Measurements from ENCODE around the gene SPTBN2.

Gene SPTBN2

GRCh38 chr11:66768088-66768521 lies 39.1 kb upstream of the SPTBN2 start (continued):
- TF ChIP-seq CSRNP3 (CRISPR knock-in tag; IDR thresholded peaks at IDR 0.05) (no peak), ZNF70 (CRISPR knock-in tag; IDR thresholded peaks at IDR 0.05) (no peak), ZNF8 (CRISPR knock-in tag; IDR thresholded peaks at IDR 0.05) (no peak), OSR1 (CRISPR knock-in tag; IDR thresholded peaks at IDR 0.05) (no peak)

GRCh38 chr11:66767666-66768065 lies 38.6 kb upstream of the SPTBN2 start:
- no peak for ATAC-seq
- TF ChIP-seq, protein P1, sequence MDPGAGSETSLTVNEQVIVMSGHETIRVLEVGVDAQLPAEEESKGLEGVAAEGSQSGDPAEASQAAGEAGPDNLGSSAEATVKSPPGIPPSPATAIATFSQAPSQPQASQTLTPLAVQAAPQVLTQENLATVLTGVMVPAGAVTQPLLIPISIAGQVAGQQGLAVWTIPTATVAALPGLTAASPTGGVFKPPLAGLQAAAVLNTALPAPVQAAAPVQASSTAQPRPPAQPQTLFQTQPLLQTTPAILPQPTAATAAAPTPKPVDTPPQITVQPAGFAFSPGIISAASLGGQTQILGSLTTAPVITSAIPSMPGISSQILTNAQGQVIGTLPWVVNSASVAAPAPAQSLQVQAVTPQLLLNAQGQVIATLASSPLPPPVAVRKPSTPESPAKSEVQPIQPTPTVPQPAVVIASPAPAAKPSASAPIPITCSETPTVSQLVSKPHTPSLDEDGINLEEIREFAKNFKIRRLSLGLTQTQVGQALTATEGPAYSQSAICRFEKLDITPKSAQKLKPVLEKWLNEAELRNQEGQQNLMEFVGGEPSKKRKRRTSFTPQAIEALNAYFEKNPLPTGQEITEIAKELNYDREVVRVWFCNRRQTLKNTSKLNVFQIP (CRISPR knock-in tag; IDR thresholded peaks at IDR 0.05; ENCODE audit: borderline replicate concordance, low read depth): no peak
- no peak for TF ChIP-seq ZNF70 (CRISPR knock-in tag; IDR thresholded peaks at IDR 0.05)
- TF ChIP-seq ZNF8 (CRISPR knock-in tag; IDR thresholded peaks at IDR 0.05): no peak
- TF ChIP-seq GLIS3 (CRISPR knock-in tag; IDR thresholded peaks at IDR 0.05): no peak
- no peak for TF ChIP-seq RARB (CRISPR knock-in tag; IDR thresholded peaks at IDR 0.05)
- TF ChIP-seq ZFP3 (CRISPR knock-in tag; IDR thresholded peaks at IDR 0.05): no peak
- no peak for TF ChIP-seq CSDC2 (CRISPR knock-in tag; IDR thresholded peaks at IDR 0.05)
- TF ChIP-seq, protein P2, sequence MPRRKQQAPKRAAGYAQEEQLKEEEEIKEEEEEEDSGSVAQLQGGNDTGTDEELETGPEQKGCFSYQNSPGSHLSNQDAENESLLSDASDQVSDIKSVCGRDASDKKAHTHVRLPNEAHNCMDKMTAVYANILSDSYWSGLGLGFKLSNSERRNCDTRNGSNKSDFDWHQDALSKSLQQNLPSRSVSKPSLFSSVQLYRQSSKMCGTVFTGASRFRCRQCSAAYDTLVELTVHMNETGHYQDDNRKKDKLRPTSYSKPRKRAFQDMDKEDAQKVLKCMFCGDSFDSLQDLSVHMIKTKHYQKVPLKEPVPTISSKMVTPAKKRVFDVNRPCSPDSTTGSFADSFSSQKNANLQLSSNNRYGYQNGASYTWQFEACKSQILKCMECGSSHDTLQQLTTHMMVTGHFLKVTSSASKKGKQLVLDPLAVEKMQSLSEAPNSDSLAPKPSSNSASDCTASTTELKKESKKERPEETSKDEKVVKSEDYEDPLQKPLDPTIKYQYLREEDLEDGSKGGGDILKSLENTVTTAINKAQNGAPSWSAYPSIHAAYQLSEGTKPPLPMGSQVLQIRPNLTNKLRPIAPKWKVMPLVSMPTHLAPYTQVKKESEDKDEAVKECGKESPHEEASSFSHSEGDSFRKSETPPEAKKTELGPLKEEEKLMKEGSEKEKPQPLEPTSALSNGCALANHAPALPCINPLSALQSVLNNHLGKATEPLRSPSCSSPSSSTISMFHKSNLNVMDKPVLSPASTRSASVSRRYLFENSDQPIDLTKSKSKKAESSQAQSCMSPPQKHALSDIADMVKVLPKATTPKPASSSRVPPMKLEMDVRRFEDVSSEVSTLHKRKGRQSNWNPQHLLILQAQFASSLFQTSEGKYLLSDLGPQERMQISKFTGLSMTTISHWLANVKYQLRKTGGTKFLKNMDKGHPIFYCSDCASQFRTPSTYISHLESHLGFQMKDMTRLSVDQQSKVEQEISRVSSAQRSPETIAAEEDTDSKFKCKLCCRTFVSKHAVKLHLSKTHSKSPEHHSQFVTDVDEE (CRISPR knock-in tag; IDR thresholded peaks at IDR 0.05): no peak

GRCh38 chr11:66766681-66767080 lies 37.7 kb upstream of the SPTBN2 start:
- TF ChIP-seq RARB (CRISPR knock-in tag; IDR thresholded peaks at IDR 0.05): no peak
- no peak for TF ChIP-seq OSR1 (CRISPR knock-in tag; IDR thresholded peaks at IDR 0.05)
- TF ChIP-seq, protein P1 (CRISPR knock-in tag; IDR thresholded peaks at IDR 0.05; ENCODE audit: borderline replicate concordance, low read depth): no peak
- TF ChIP-seq CREB5 (CRISPR knock-in tag; IDR thresholded peaks at IDR 0.05; ENCODE audit: low read depth): no peak
- TF ChIP-seq BACH2 (CRISPR knock-in tag; IDR thresholded peaks at IDR 0.05; ENCODE audit: borderline replicate concordance): no peak
- no peak for TF ChIP-seq ZC3H10 (CRISPR knock-in tag; IDR thresholded peaks at IDR 0.05)
- TF ChIP-seq ZNF8 (CRISPR knock-in tag; IDR thresholded peaks at IDR 0.05): no peak
- TF ChIP-seq ZFP3 (CRISPR knock-in tag; IDR thresholded peaks at IDR 0.05): no peak
- no peak for TF ChIP-seq TOX (CRISPR knock-in tag; IDR thresholded peaks at IDR 0.05; ENCODE audit: borderline replicate concordance)
- TF ChIP-seq ZNF565 (CRISPR knock-in tag; conservative IDR thresholded peaks at IDR 0.05; ENCODE audit: low read depth): no peak
- TF ChIP-seq ZNF70 (CRISPR knock-in tag; IDR thresholded peaks at IDR 0.05): no peak
- no peak for TF ChIP-seq SNAI2 (CRISPR knock-in tag; IDR thresholded peaks at IDR 0.05)
- no peak for TF ChIP-seq ISL1 (CRISPR knock-in tag; IDR thresholded peaks at IDR 0.05)
- TF ChIP-seq ESRRG (CRISPR knock-in tag; IDR thresholded peaks at IDR 0.05): no peak
- no peak for TF ChIP-seq TCF4 (CRISPR knock-in tag; IDR thresholded peaks at IDR 0.05; ENCODE audit: borderline replicate concordance)
- no peak for ATAC-seq

DNA sequence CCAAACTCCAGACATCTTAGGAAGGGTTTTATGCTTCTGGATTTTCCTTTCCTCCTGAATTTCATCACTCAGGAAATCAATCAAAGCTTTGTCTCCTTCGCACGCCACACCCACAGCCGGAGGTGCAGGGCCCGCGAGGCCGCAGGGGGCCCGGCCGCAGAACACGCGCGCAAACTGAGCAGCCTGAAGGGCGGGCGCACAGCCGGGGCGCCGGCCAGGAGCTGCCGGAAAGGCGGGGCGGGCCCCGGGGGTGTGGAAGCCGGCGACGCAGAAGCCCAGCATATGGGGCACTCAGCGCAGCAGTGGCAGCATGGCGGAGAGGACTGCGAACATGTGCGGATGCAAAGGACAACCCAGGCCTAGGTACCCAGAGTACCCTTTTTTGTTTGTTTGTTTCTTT lies 33.1 kb upstream of the SPTBN2 start:
- ATAC-seq: no peak
- TF ChIP-seq BACH2 (CRISPR knock-in tag; IDR thresholded peaks at IDR 0.05; ENCODE audit: borderline replicate concordance) (no peak), PATZ1 (CRISPR knock-in tag; IDR thresholded peaks at IDR 0.05; ENCODE audit: borderline replicate concordance) (no peak), CSRNP3 (CRISPR knock-in tag; IDR thresholded peaks at IDR 0.05) (no peak), TOX (CRISPR knock-in tag; IDR thresholded peaks at IDR 0.05; ENCODE audit: borderline replicate concordance) (no peak), CSDC2 (CRISPR knock-in tag; IDR thresholded peaks at IDR 0.05) (no peak), ESRRG (CRISPR knock-in tag; IDR thresholded peaks at IDR 0.05) (no peak), OSR1 (CRISPR knock-in tag; IDR thresholded peaks at IDR 0.05) (no peak), ZNF565 (CRISPR knock-in tag; conservative IDR thresholded peaks at IDR 0.05; ENCODE audit: low read depth) (no peak), ISL1 (CRISPR knock-in tag; IDR thresholded peaks at IDR 0.05) (no peak), ZC3H10 (CRISPR knock-in tag; IDR thresholded peaks at IDR 0.05) (no peak), ZFP30 (CRISPR knock-in tag; IDR thresholded peaks at IDR 0.05) (no peak)
- TF ChIP-seq, protein P1 (CRISPR knock-in tag; IDR thresholded peaks at IDR 0.05; ENCODE audit: borderline replicate concordance, low read depth): no peak
